GOT3 (cell line): ENCODE measurements around the gene TAOK1.

Experiments
- DNase-seq: peaks from one replicate; lab custom pipeline; 2025; ENCODE audit warnings: mixed read lengths; lab: John Stamatoyannopoulos, UW

Gene TAOK1

GRCh38 chr17:29571883-29572681 is 181.9 kb downstream of the TAOK1 start:
- no peak for DNase-seq

DNA sequence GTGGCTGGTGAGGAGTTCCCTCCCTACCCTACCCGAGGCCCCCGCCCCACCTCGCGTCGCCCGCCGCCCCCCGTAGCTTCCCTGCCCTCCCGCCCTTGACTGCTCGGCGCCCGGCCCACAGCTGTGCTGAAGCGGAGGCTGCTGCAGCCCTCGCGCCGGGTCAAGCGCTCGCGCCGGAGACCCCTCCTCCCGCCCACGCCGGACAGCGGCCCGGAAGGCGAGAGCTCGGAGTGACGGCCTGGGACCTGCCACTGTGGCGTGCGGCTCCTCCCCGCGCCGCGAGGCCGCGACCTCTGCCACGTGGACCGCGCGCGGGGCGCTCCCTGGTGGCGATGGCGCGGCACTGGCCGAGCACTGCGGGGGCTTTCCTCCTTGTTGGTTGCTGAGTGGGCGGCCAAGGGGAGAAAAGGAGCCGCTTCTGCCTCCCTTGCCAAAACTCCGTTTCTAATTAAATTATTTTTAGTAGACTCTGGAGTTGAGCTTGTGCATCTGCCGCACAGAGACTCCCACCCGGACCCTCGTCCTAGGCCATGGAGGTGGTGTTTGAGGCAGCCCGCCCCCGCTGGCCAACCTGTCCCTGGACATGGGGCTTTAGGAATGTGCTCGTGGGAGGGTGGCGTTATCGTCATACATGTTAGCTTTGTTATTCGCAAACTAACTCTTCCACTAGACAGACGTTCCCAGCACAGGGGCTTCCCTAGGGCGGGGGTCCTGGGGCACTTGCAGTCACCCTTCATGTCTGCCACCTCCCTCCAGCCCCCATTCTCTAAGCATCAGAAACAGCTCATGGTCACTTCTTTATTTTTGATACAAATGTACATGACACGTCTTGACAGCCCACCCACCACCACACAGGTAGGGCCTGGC is 182.8 kb downstream of the TAOK1 start:
- no peak for DNase-seq

- no peak for DNase-seq
Observed at GRCh38 chr17:29573558-29573869, 183.4 kb downstream of the TAOK1 start.

- no peak for DNase-seq
Observed at GRCh38 chr17:29573871-29574731, 183.9 kb downstream of the TAOK1 start.

DNA sequence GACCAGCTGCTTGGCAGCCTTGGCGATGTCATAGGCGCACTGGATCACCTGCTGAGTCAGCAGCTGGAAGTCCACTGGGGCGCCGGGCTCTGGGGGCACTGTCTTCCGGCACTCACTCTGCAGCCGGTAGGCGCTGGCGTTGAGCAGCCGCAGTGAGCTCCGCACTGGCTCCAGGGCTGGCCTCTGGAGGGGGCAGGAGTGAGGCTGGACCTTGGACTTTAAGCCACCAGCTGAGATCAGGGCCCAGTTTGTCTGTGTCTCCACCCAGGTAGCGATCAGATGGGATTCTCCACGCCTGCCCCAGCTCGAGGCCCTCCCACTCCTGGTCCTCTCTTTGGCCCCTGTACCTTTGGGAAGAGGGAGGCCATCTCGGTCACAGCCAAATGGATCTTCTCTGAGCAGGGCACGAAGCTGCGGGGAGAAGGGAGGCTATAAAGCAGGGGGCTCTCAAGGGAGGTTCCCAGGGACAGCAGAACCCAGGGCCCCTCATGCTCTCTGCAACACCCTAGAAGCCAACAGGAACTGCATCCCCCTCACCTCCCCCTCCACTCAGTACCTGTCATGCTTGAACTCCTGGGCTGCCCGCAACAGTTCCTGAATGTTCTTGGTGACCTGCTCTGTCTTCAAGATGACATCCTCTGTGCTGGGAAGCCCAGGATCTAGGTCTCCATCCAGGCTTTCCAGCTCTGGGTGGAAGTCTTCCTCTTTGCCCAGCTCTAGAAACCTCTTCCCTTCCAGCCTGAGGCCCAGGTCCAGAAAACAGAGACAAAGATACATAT is 184.8 kb downstream of the TAOK1 start:
- no peak for DNase-seq

GRCh38 chr17:29575511-29576213 is 185.5 kb downstream of the TAOK1 start:
- no peak for DNase-seq

- DNase-seq: no peak
Observed at GRCh38 chr17:29576214-29577000, 186.2 kb downstream of the TAOK1 start.

GRCh38 chr17:29577001-29577370 is 186.8 kb downstream of the TAOK1 start:
- DNase-seq: no peak

DNA sequence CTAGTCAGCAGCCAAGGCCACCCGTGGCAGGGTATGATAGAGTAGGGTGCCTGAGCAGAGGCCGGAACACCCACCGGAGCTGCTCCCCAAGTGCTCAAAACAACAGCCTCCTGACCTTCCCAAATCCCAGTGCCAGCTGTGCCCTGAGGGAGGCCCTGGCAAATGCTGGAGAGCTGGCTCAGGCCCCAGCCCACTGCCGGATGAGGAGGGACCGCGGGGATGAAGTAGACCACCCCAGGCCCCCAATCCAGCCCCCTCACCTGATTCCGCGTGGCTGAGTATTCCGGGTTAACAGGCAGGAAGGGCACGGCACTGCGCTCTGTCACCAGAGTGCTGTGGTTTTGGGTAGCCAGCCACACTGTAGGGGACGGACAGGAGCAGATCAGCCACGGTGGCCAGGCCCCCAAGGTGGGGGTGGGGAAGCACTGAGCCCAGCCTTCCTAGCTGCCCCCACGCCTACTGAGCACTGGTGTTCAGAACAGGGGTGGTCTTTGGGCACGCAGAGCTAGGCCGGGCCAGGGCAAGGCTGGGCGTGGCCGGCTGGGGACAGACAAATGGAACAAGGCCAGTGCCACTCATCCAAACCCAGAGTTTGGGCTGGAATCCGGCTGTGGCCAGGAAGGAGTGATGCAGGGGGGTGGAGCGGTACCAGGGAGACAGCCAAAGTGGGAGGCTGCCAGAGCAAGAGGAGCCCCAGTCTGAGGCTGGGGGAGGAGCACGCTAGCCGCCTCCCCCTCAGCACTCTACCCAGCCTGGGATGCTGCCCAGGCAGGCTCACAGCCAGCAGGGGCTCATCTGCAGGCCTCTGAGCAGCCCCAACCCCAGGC is 187.4 kb downstream of the TAOK1 start:
- DNase-seq: no peak

GRCh38 chr17:29578626-29579485 is 188.7 kb downstream of the TAOK1 start:
- DNase-seq: no peak

DNA sequence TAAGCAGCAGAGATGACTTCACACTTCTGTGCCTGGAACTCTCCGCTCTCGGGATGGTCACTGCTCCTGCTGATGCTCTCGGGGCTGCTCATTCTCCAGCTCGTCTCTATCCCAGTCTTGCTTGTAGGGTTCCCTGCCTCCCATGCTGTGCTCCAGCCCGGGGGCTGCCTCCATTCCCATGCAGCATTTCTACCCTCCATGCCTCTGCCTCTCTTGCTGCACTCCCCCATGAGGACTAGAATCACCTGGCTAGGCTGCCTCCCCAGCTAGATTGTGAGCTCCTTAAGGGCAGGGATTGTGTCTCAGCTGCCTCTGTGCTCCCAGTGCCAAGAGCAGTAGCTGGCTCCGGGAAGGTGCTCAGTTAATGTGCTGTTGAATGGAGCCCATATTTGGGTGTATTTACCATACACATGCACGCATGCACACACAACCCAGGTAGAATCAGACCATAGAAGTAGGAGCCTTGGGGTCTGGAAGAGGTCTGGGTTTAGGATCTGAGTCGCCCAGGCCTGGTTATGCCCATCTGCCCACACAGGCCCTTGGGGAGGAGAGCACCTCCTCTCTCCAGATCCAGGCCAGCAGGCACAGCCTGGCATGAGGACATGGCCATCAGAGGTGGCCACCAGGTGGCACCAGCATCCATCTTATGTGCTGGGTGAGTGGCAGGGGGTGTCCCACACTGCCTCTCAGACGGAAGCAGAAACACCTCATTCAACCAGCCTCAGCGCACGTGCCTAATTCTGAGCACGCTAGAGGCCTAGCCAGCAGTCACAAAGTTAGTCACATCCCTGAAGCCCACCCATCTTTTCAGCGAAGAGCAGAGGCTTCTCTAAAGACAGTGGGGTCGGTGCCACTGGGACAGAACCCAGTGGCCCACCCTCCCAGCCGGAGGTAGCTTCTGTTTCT is 190.0 kb downstream of the TAOK1 start:
- DNase-seq: peak; percentile 39

GRCh38 chr17:29581583-29582253 is 191.6 kb downstream of the TAOK1 start:
- DNase-seq: no peak

- no peak for DNase-seq
Observed at GRCh38 chr17:29582254-29582765, 192.1 kb downstream of the TAOK1 start.

DNA sequence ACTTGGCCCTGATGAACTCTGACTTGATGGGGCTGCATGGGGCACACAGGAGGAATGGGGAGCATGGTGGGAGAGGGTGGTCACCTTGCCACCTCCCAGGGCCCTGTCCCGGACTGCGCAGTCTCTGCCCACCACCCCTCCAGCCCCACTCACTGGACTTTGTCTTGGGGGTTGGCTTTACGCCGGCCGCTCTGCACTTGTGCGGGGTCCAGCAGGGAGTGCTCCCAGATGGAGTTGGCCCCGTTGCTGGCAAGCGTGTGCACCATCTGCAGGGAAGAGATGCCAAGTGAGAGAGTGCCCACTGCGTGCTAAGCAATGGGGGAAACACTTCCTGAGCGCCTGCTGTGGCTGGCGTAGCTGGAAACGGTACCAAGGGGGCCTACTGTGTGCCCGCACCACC is 192.6 kb downstream of the TAOK1 start:
- DNase-seq: no peak

DNA sequence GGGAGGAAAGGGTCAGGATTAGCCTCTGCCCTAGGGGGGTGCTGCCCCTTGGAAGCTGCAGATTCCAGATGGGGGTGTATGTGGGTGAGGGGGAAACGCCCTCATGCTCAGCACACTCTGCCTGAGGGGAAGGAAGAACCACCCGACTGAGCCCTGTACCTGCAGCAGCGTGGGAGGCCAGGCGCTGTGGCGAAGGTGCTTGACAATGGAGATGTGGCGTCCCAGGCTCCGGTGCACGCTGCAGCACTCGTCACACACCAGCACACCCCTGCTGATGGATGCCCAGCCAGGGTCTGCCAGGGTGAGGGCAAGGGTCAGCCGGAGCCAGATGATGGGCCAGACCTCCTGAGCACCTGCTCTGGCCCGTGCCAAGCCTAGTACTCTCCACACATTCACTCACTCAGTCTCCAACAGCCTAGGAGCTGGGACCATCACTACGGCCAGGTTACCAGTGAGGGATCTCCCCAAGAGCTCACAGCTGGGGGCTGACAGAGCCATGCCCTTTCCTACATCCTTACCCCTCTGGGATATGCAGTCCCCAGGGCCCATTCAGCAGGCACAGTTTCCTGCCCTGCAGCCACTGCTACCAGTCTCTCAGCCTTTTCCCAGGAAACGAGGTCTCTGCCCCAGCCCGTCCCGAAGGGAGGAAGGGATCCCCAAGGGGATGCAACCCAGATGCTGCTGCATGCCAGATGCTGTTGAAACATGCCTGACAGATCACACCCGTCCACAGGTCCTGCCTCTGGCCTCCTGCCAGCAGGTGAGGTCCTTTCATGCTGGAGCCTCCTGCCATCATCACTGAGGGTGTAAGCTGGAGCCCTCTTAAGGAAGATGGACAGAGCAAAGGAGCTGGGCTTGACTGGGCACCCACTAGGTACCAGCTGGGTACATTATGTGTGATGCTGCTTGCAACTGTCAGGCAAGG is 193.4 kb downstream of the TAOK1 start:
- no peak for DNase-seq
